PFSK-1 (cell line): Measurements from ENCODE around the gene TNFAIP8.

Experiments used
- POLR2AphosphoS5 ChIP-seq: IDR thresholded peaks from 2 replicates; pipeline ENCODE4 v1.6.1; 2012; ENCODE audit warnings: low read depth, mild to moderate bottlenecking, control low read depth, low read length, moderate library complexity
- SIN3A ChIP-seq: IDR thresholded peaks from 2 replicates; pipeline ENCODE4 v1.6.1; 2012; ENCODE audit warnings: mild to moderate bottlenecking, low read length, moderate library complexity, borderline replicate concordance; ENCODE audit not compliant: insufficient read depth

GRCh38 chr5:119318256-119318894 is 37.4 kb upstream of the TNFAIP8 start:
- no peak for TF ChIP-seq POLR2AphosphoS5
- TF ChIP-seq SIN3A = no peak
